Nephron progenitor cell (in vitro differentiated cells): ENCODE measurements around the gene HSPA12B.
A peak's percentile ranks its signal among the peaks of the same experiment; 100 is the strongest.

ENCODE experiments used
- DNase-seq: peaks from one replicate; pipeline ENCODE4 v3.0.0; 2021
- H3K27ac Mint-ChIP-seq: 2 replicates; pipeline ENCODE4 v1.8.0; 2021; ENCODE audit warnings: mild to moderate bottlenecking, moderate library complexity, mixed read lengths
- H3K27me3 Mint-ChIP-seq: 2 replicates; pipeline ENCODE4 v1.8.0; 2021; ENCODE audit warnings: mild to moderate bottlenecking, low read depth, mixed read lengths; ENCODE audit not compliant: poor library complexity
- H3K36me3 Mint-ChIP-seq: 2 replicates; pipeline ENCODE4 v1.8.0; 2021; ENCODE audit warnings: low read depth, mixed read lengths
- H3K4me1 Mint-ChIP-seq: 2 replicates; pipeline ENCODE4 v1.8.0; 2021; ENCODE audit warnings: mixed read lengths
- H3K4me3 Mint-ChIP-seq: 2 replicates; pipeline ENCODE4 v1.8.0; 2021; ENCODE audit warnings: mild to moderate bottlenecking, moderate library complexity, mixed read lengths
- H3K9me3 Mint-ChIP-seq: 2 replicates; pipeline ENCODE4 v1.8.0; 2021; ENCODE audit warnings: mild to moderate bottlenecking, moderate library complexity, mixed read lengths
- TF ChIP-seq, protein P1 (sequence below): fragments of 200-600 bp; sonication (generic); IDR thresholded peaks from 2 replicates; pipeline ENCODE4 v1.5.0; 2021; ENCODE audit warnings: antibody characterized with exemption

Gene HSPA12B

DNA sequence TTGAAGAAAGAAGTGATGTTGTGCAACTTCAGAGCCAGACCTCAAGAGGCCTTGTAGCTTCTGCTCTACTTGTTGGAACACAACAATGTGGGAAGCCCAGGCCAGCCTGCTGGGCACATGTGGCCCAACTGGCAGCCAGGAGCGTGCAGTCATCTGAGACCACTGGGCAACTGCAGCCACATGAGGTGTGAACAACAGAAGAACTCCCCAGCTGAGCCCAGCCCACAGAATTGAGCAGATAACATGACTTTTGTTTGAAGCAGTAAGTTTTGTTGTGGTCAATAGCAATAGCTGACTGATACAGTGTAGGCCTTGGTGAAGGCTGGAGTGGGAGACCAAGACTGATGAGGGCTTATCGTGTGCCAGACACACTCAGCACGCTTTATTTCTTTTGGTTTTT lies 42.1 kb upstream of the HSPA12B start:
- H3K4me1 Mint-ChIP-seq = peaks cover 17% of the 10 kb centered on the region
- no peaks in the 10 kb centered on the region for H3K9me3 Mint-ChIP-seq
- TF ChIP-seq, protein P1, sequence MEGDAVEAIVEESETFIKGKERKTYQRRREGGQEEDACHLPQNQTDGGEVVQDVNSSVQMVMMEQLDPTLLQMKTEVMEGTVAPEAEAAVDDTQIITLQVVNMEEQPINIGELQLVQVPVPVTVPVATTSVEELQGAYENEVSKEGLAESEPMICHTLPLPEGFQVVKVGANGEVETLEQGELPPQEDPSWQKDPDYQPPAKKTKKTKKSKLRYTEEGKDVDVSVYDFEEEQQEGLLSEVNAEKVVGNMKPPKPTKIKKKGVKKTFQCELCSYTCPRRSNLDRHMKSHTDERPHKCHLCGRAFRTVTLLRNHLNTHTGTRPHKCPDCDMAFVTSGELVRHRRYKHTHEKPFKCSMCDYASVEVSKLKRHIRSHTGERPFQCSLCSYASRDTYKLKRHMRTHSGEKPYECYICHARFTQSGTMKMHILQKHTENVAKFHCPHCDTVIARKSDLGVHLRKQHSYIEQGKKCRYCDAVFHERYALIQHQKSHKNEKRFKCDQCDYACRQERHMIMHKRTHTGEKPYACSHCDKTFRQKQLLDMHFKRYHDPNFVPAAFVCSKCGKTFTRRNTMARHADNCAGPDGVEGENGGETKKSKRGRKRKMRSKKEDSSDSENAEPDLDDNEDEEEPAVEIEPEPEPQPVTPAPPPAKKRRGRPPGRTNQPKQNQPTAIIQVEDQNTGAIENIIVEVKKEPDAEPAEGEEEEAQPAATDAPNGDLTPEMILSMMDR = no peak
- no peak for DNase-seq
- no peak overlapping the region for H3K4me3 Mint-ChIP-seq
- no peaks in the 10 kb centered on the region for H3K36me3 Mint-ChIP-seq
- no peak overlapping the region for H3K27ac Mint-ChIP-seq
- H3K27me3 Mint-ChIP-seq = peaks cover 6% of the 10 kb centered on the region

DNA sequence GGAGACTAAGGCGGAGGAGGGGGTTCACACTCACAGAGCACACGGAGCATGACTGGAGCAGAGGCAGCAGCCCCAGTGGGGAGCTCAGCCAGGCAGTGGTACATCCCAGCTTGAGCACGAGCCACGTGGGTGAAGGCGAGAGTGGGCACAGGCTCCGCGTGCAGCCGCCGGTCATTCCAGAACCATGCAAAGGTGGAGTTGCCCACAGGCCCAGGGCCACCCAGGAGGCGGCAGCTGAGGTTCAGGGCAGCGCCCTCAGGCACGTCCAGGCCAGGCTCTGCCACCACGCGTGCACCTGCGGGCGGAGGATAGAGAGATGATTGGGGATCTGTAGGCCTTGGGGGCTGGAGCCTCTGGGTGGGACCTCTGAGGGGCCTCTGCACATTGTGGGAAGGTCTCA lies 41.2 kb upstream of the HSPA12B start:
- Mint-ChIP-seq H3K27me3 (peaks cover 3% of the 10 kb centered on the region), H3K9me3 (no peaks in the 10 kb centered on the region), H3K27ac (peak overlapping the region; percentile 69), H3K4me1 (peaks cover 16% of the 10 kb centered on the region), H3K4me3 (no peak overlapping the region), H3K36me3 (no peaks in the 10 kb centered on the region)
- no peak for DNase-seq
- TF ChIP-seq, protein P1 = no peak

DNA sequence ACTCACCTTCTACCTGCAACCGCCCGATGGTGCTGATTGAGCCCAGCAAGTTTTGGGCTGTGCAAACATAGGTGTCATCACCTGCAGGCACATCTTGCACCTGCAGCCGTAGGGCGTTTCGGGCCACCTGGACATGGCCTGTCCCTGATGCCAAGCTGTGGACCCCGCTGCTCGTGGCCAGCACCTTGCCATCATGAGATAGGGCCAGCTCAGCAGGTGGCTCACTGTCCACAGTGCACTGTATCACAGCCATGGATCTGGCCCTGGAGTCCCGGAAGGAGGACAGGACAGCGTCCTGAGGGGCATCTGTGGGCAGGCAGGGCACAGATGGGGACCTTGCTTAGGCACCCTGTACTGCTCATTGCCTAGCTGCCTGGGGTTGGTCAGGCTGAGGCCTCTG lies 40.6 kb upstream of the HSPA12B start:
- H3K9me3 Mint-ChIP-seq = no peaks in the 10 kb centered on the region
- TF ChIP-seq, protein P1 = no peak
- no peak overlapping the region for H3K4me3 Mint-ChIP-seq
- no peak overlapping the region for H3K27ac Mint-ChIP-seq
- no peaks in the 10 kb centered on the region for H3K36me3 Mint-ChIP-seq
- H3K27me3 Mint-ChIP-seq = peaks cover 3% of the 10 kb centered on the region
- H3K4me1 Mint-ChIP-seq = peaks cover 10% of the 10 kb centered on the region
- no peak for DNase-seq

DNA sequence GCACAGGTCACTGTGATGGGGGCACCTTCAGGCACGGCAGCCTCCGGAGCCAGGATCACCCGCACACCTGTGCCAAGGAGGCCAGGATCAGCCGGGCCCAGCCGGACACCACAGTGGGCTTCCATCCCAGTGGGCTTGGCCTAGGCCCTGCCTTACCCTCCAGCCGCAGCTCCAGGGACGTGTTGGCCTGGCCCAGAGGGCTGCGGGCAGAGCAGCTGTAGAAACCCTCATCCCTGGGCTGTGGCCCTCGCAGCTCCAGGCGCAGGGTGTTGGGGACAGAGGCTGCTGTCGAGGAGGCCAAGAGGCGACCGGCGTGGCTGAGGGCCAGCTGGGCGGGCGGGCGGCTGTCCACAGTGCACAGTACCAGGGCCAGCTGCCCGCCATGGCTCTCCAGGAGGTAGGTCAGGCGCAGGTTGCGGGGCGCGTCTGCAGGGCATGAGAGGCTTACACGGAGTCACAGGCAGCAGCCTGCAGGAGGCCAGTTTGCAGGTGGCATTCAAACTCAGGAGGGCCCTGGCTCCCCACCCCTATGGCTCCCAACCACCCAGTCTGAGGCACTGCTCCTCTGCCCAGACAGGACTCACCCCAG lies 39.7 kb upstream of the HSPA12B start:
- Mint-ChIP-seq H3K9me3 (no peaks in the 10 kb centered on the region), H3K4me3 (no peak overlapping the region), H3K4me1 (peaks cover 3% of the 10 kb centered on the region), H3K36me3 (no peaks in the 10 kb centered on the region), H3K27me3 (peaks cover 3% of the 10 kb centered on the region), H3K27ac (no peak overlapping the region)
- DNase-seq = no peak
- TF ChIP-seq, protein P1 = no peak

DNA sequence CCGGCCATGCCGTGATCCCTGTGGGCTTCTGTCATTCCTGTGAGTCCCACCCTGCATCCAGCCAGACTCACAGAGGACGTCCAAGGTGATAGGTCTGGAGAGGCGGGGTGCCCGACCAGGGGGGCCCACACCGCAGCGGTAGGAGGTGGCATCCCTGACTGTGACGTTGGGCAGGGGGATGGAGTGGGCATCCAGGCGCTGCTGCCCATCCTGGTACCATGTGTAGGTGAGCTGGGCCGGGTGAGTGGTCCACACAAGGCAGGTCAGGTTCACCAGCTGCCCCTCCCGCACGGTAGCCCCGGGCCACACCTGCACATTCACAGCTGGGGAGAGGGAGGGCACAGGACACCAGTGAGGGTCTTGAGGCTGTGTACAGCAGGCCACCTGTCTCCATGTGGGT lies 39.1 kb upstream of the HSPA12B start:
- no peaks in the 10 kb centered on the region for H3K9me3 Mint-ChIP-seq
- H3K36me3 Mint-ChIP-seq = no peaks in the 10 kb centered on the region
- no peak for DNase-seq
- TF ChIP-seq, protein P1 = no peak
- no peaks in the 10 kb centered on the region for H3K4me1 Mint-ChIP-seq
- peaks cover 3% of the 10 kb centered on the region for H3K27me3 Mint-ChIP-seq
- no peak overlapping the region for H3K27ac Mint-ChIP-seq
- H3K4me3 Mint-ChIP-seq = no peak overlapping the region

DNA sequence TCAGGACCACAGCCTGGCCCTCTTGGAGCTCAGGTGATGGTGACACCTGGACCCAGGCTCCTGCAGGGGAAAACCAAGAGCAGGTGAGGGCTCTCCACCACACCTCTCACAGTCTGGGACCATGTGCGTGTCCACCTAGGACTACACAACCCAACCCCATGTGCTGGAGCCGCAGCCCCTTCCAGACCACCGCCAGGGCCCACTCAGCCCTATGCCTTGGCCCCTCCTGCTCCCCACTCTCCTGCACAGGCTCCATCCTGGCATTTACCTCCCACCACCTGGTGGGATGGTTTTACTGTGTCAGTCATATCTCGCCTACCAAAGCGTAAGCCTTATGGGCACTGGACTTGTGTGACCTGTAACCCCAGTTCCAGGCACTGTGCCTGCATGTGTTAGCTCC lies 37.6 kb upstream of the HSPA12B start:
- Mint-ChIP-seq H3K4me1 (no peaks in the 10 kb centered on the region), H3K9me3 (no peaks in the 10 kb centered on the region), H3K27me3 (peaks cover 3% of the 10 kb centered on the region), H3K4me3 (no peak overlapping the region), H3K36me3 (no peaks in the 10 kb centered on the region), H3K27ac (no peak overlapping the region)
- TF ChIP-seq, protein P1 = no peak
- no peak for DNase-seq
